ENCODE measurements around the gene NSMCE1. TPM values are rescaled to one million over a fixed set of nuclear protein-coding genes. Genes with fewer than 3 reads are reported as not detected.

The NSMCE1 gene
- total RNA-seq, 1 experiment from 2014 or later = 24.7 TPM

- H3K27me3 ChIP-seq (ENCODE audit: control insufficient read depth, insufficient read depth, low read length) = no peaks in the 10 kb centered on the region
- DNase-seq = no peak
- no peak overlapping the region for H3K4me3 ChIP-seq (ENCODE audit: insufficient read depth, low read depth, low read length)
- H3K36me3 ChIP-seq (replicated peaks; ENCODE audit: control insufficient read depth, insufficient read depth, low read length) = no peaks in the 10 kb centered on the region
These were observed 22.1 kb downstream of the NSMCE1 start for GRCh38 chr16:27246439-27246838.

- H3K4me3 ChIP-seq (ENCODE audit: insufficient read depth, low read depth, low read length) = no peak overlapping the region
- DNase-seq = no peak
- no peaks in the 10 kb centered on the region for H3K36me3 ChIP-seq (replicated peaks; ENCODE audit: control insufficient read depth, insufficient read depth, low read length)
- no peaks in the 10 kb centered on the region for H3K27me3 ChIP-seq (ENCODE audit: control insufficient read depth, insufficient read depth, low read length)
These were observed 23.0 kb downstream of the NSMCE1 start for GRCh38 chr16:27245276-27246172.

- no peaks in the 10 kb centered on the region for H3K36me3 ChIP-seq (replicated peaks; ENCODE audit: control insufficient read depth, insufficient read depth, low read length)
- no peaks in the 10 kb centered on the region for H3K27me3 ChIP-seq (ENCODE audit: control insufficient read depth, insufficient read depth, low read length)
- H3K4me3 ChIP-seq (ENCODE audit: insufficient read depth, low read depth, low read length) = no peak overlapping the region
- DNase-seq = peak; percentile 12
These were observed 24.2 kb downstream of the NSMCE1 start for GRCh38 chr16:27244363-27244755.

- DNase-seq = no peak
- Histone ChIP-seq H3K4me3 (ENCODE audit: insufficient read depth, low read depth, low read length) (no peak overlapping the region), H3K36me3 (replicated peaks; ENCODE audit: control insufficient read depth, insufficient read depth, low read length) (no peaks in the 10 kb centered on the region), H3K27me3 (ENCODE audit: control insufficient read depth, insufficient read depth, low read length) (no peaks in the 10 kb centered on the region)
These were observed 24.7 kb downstream of the NSMCE1 start for GRCh38 chr16:27243725-27244362.

GRCh38 chr16:27242868-27243590 is 25.5 kb downstream of the NSMCE1 start:
- DNase-seq = peak; percentile 61
- Histone ChIP-seq H3K27me3 (ENCODE audit: control insufficient read depth, insufficient read depth, low read length) (no peaks in the 10 kb centered on the region), H3K36me3 (replicated peaks; ENCODE audit: control insufficient read depth, insufficient read depth, low read length) (no peaks in the 10 kb centered on the region), H3K4me3 (ENCODE audit: insufficient read depth, low read depth, low read length) (no peak overlapping the region)

GRCh38 chr16:27242398-27242797 is 26.2 kb downstream of the NSMCE1 start:
- H3K4me3 ChIP-seq (ENCODE audit: insufficient read depth, low read depth, low read length) = no peak overlapping the region
- no peak for DNase-seq

GRCh38 chr16:27241658-27242057 is 26.9 kb downstream of the NSMCE1 start:
- no peak for DNase-seq
- Histone ChIP-seq H3K27me3 (ENCODE audit: control insufficient read depth, insufficient read depth, low read length) (no peaks in the 10 kb centered on the region), H3K4me3 (ENCODE audit: insufficient read depth, low read depth, low read length) (no peak overlapping the region), H3K36me3 (replicated peaks; ENCODE audit: control insufficient read depth, insufficient read depth, low read length) (no peaks in the 10 kb centered on the region)

More at GRCh38 chr16:27242398-27242797, 26.2 kb downstream of the NSMCE1 start:
- Histone ChIP-seq H3K27me3 (ENCODE audit: control insufficient read depth, insufficient read depth, low read length) (no peaks in the 10 kb centered on the region), H3K36me3 (replicated peaks; ENCODE audit: control insufficient read depth, insufficient read depth, low read length) (no peaks in the 10 kb centered on the region)

- H3K36me3 ChIP-seq (replicated peaks; ENCODE audit: control insufficient read depth, insufficient read depth, low read length) = no peaks in the 10 kb centered on the region
- no peak overlapping the region for H3K4me3 ChIP-seq (ENCODE audit: insufficient read depth, low read depth, low read length)
- DNase-seq = no peak
- H3K27me3 ChIP-seq (ENCODE audit: control insufficient read depth, insufficient read depth, low read length) = no peaks in the 10 kb centered on the region
These were observed 27.5 kb downstream of the NSMCE1 start for GRCh38 chr16:27240948-27241531.

- Histone ChIP-seq H3K27me3 (ENCODE audit: control insufficient read depth, insufficient read depth, low read length) (no peaks in the 10 kb centered on the region), H3K4me3 (ENCODE audit: insufficient read depth, low read depth, low read length) (no peak overlapping the region), H3K36me3 (replicated peaks; ENCODE audit: control insufficient read depth, insufficient read depth, low read length) (no peaks in the 10 kb centered on the region)
- no peak for DNase-seq
These were observed 28.5 kb downstream of the NSMCE1 start for GRCh38 chr16:27239906-27240655.

- no peak for DNase-seq
- no peak overlapping the region for H3K4me3 ChIP-seq (ENCODE audit: insufficient read depth, low read depth, low read length)
- H3K36me3 ChIP-seq (replicated peaks; ENCODE audit: control insufficient read depth, insufficient read depth, low read length) = no peaks in the 10 kb centered on the region
- H3K27me3 ChIP-seq (ENCODE audit: control insufficient read depth, insufficient read depth, low read length) = no peaks in the 10 kb centered on the region
These were observed 29.5 kb downstream of the NSMCE1 start for GRCh38 chr16:27239026-27239425.

GRCh38 chr16:27238591-27238990 is 30.0 kb downstream of the NSMCE1 start:
- no peak overlapping the region for H3K4me3 ChIP-seq (ENCODE audit: insufficient read depth, low read depth, low read length)
- H3K36me3 ChIP-seq (replicated peaks; ENCODE audit: control insufficient read depth, insufficient read depth, low read length) = no peaks in the 10 kb centered on the region
- no peaks in the 10 kb centered on the region for H3K27me3 ChIP-seq (ENCODE audit: control insufficient read depth, insufficient read depth, low read length)
- no peak for DNase-seq

GRCh38 chr16:27238016-27238587 is 30.5 kb downstream of the NSMCE1 start:
- no peaks in the 10 kb centered on the region for H3K27me3 ChIP-seq (ENCODE audit: control insufficient read depth, insufficient read depth, low read length)
- no peaks in the 10 kb centered on the region for H3K36me3 ChIP-seq (replicated peaks; ENCODE audit: control insufficient read depth, insufficient read depth, low read length)
- H3K4me3 ChIP-seq (ENCODE audit: insufficient read depth, low read depth, low read length) = no peak overlapping the region
- DNase-seq = peak; percentile 34

GRCh38 chr16:27237219-27238015 is 31.2 kb downstream of the NSMCE1 start:
- H3K27me3 ChIP-seq (ENCODE audit: control insufficient read depth, insufficient read depth, low read length) = no peaks in the 10 kb centered on the region
- no peaks in the 10 kb centered on the region for H3K36me3 ChIP-seq (replicated peaks; ENCODE audit: control insufficient read depth, insufficient read depth, low read length)
- DNase-seq = peak; percentile 50
- H3K4me3 ChIP-seq (ENCODE audit: insufficient read depth, low read depth, low read length) = no peak overlapping the region
